ENCODE data around the gene PTGES.

DNA sequence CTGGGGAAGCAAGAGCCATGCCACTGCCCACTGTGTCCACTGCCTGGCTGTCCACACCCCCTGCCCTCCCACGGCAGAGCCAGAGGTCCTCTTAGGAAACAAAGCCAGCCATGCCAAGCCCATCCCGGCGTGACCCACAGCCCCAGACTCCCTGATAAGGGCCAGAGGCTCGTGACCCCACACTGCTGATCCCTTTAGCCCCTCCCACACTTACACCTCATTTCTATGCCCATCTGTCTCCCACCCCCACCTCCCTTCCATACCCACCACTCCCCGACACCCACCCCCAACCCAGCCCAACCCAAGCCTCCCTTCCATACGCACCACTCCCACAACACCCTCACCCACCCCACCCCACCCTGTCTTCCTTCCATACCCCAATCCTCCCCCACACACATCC is 17.3 kb downstream of the PTGES start:
- TF ChIP-seq POLR2A (IDR thresholded peaks at IDR 0.05; ENCODE audit: low read depth, low read length) (no peak), TAF1 (IDR thresholded peaks at IDR 0.05; ENCODE audit: low read depth, low read length) (no peak), PAX5 (IDR thresholded peaks at IDR 0.05; ENCODE audit: insufficient read depth, low read length, severe bottlenecking) (no peak), POLR2AphosphoS5 (IDR thresholded peaks at IDR 0.05; ENCODE audit: low read depth, low read length) (no peak), SPI1 (IDR thresholded peaks at IDR 0.05; ENCODE audit: low read depth, low read length) (no peak)

Data from GM12891 (cell line).